Lung (tissue), 12 donors: Measurements from ENCODE around the gene PPP1R1B. TPM values are rescaled to one million over a fixed set of nuclear protein-coding genes. Genes with fewer than 3 reads are reported as not detected.

Experiments used
- ATAC-seq: fragments of 200-7000 bp; cut with Tn5 transposase; one replicate; pipeline ENCODE4 v1.9.1; 2020; ENCODE audit warnings: moderate number of reproducible peaks; ENCODE audit not compliant: insufficient read depth, low FRiP score
- DNase-seq, 3 donors: peaks; one replicate each; pipeline ENCODE4 v3.0.0-alpha.2; 2013 to 2017
- H3K27ac ChIP-seq, 2 donors: one replicate each; pipeline ENCODE4 v1.5.1; 2013; ENCODE audit warnings: mild to moderate bottlenecking in 2 of 2, moderate library complexity in 2 of 2, control low read depth in 1 of 2, inconsistent platforms in 1 of 2, low read depth in 1 of 2, low read length in 1 of 2
- H3K27me3 ChIP-seq, 3 donors: one replicate each; pipeline ENCODE4 v1.5.1; 2013; ENCODE audit warnings: low read length in 2 of 3; ENCODE audit not compliant: control insufficient read depth in 3 of 3, insufficient read depth in 3 of 3
- H3K36me3 ChIP-seq, 4 donors: one replicate each; pipeline ENCODE4 v1.5.1; 2013; ENCODE audit warnings: low read length in 4 of 4, mild to moderate bottlenecking in 1 of 4, moderate library complexity in 1 of 4; ENCODE audit not compliant: control insufficient read depth in 4 of 4, insufficient read depth in 4 of 4
- H3K4me1 ChIP-seq, 5 donors: one replicate each; pipeline ENCODE4 v1.5.1; 2013; ENCODE audit warnings: low read length in 5 of 5, mild to moderate bottlenecking in 2 of 5, moderate library complexity in 1 of 5; ENCODE audit not compliant: control insufficient read depth in 5 of 5, insufficient read depth in 5 of 5
- H3K4me3 ChIP-seq: one replicate; pipeline ENCODE4 v1.5.1; 2013; ENCODE audit warnings: mild to moderate bottlenecking, control low read depth, moderate library complexity
- H3K9ac ChIP-seq, 2 donors: one replicate each; pipeline ENCODE4 v1.5.1; 2013; ENCODE audit warnings: low read length in 2 of 2, control low read depth in 1 of 2; ENCODE audit not compliant: insufficient read depth in 1 of 2
- H3K9me3 ChIP-seq, 4 donors: one replicate each; pipeline ENCODE4 v1.5.1; 2013; ENCODE audit warnings: low read length in 3 of 4, mild to moderate bottlenecking in 1 of 4, moderate library complexity in 1 of 4; ENCODE audit not compliant: control insufficient read depth in 4 of 4, insufficient read depth in 3 of 4
- WGBS, 2 donors: extraction: QIAGEN DNeasy Blood & Tissue Kit; methylation state at CpG; one replicate each; pipeline ENCODE4 v1.1.7; 2013; 5-methylcytosine and 5-hydroxymethylcytosine counted together
- polyA plus RNA-seq, 2 donors: library from polyadenylated mRNA; stranded (reverse); fragments of 200-250 nt; gene quantifications; one replicate each; pipeline ENCODE4 v1.2.1, GENCODE V29; 2013
- total RNA-seq, 2 donors: library from RNA; depleted of rRNA in 1 of 2; stranded (reverse); fragments of >200 nt in 1 of 2; gene quantifications; one replicate each; pipeline ENCODE4 v1.2.1, GENCODE V29; 2014 to 2021
- TF ChIP-seq, protein P1 (sequence below): IDR thresholded peaks from 2 replicates; pipeline ENCODE4 v1.5.1; 2012; ENCODE audit warnings: mild to moderate bottlenecking; ENCODE audit errors: control extremely low read depth, extremely low read depth
- donor health status: control.
- donor health status: control.
- donor health status: Bipolar disorder and iron deficiency.
- donor health status: healthy.
- donor health status: DM: yes; HTN: yes; CAD: no.

The PPP1R1B gene
- total and polyA plus RNA-seq, 4 donors, result 21.3 to 36.4 (median 24.8) TPM

- ATAC-seq (no peak), DNase-seq (peak; percentile 86 to 94 (median 89))
- no peaks in the 10 kb centered on the region for H3K9me3 ChIP-seq
- peak overlapping the region in 1 of 2 donors; percentile 56 for H3K9ac ChIP-seq
- no peak overlapping the region for H3K4me3 ChIP-seq
- H3K27ac ChIP-seq, result peak overlapping the region; percentile 34 to 97
- TF ChIP-seq, protein P1, sequence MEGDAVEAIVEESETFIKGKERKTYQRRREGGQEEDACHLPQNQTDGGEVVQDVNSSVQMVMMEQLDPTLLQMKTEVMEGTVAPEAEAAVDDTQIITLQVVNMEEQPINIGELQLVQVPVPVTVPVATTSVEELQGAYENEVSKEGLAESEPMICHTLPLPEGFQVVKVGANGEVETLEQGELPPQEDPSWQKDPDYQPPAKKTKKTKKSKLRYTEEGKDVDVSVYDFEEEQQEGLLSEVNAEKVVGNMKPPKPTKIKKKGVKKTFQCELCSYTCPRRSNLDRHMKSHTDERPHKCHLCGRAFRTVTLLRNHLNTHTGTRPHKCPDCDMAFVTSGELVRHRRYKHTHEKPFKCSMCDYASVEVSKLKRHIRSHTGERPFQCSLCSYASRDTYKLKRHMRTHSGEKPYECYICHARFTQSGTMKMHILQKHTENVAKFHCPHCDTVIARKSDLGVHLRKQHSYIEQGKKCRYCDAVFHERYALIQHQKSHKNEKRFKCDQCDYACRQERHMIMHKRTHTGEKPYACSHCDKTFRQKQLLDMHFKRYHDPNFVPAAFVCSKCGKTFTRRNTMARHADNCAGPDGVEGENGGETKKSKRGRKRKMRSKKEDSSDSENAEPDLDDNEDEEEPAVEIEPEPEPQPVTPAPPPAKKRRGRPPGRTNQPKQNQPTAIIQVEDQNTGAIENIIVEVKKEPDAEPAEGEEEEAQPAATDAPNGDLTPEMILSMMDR, result no peak
- no peaks in the 10 kb centered on the region for H3K27me3 ChIP-seq
- peaks cover 10 to 34% (median 19%) of the 10 kb centered on the region in 5 donors for H3K4me1 ChIP-seq
- H3K36me3 ChIP-seq, result peaks cover 0 to 10% (median 6%) of the 10 kb centered on the region in 4 donors
- 54 to 68% methylated on average over 13 of the region's 13 CpGs for WGBS, 2 donors
Observed at GRCh38 chr17:39677542-39678339, 51.0 kb downstream of the PPP1R1B start.

GRCh38 chr17:39678340-39679116 is 51.8 kb downstream of the PPP1R1B start:
- DNase-seq, result no peak
- H3K4me3 ChIP-seq, result no peak overlapping the region
- H3K27me3 ChIP-seq, result no peaks in the 10 kb centered on the region
- TF ChIP-seq, protein P1, result no peak
- ATAC-seq, result no peak
- peak overlapping the region in 1 of 2 donors; percentile 56 for H3K9ac ChIP-seq
- H3K9me3 ChIP-seq, result no peaks in the 10 kb centered on the region
- peaks cover 0 to 16% (median 10%) of the 10 kb centered on the region in 4 donors for H3K36me3 ChIP-seq
- H3K4me1 ChIP-seq, result peaks cover 10 to 34% (median 19%) of the 10 kb centered on the region in 5 donors
- peak overlapping the region in 1 of 2 donors; percentile 97 for H3K27ac ChIP-seq
- 89 to 93% methylated on average over 13 of the region's 13 CpGs for WGBS, 2 donors

GRCh38 chr17:39679521-39680192 is 52.9 kb downstream of the PPP1R1B start:
- Histone ChIP-seq H3K4me3 (no peak overlapping the region), H3K4me1 (peaks cover 10 to 34% (median 19%) of the 10 kb centered on the region in 5 donors), H3K9me3 (no peaks in the 10 kb centered on the region), H3K27me3 (no peaks in the 10 kb centered on the region), H3K9ac (no peak overlapping the region), H3K27ac (peak overlapping the region; percentile 21 to 97), H3K36me3 (peaks cover 0 to 19% (median 17%) of the 10 kb centered on the region in 4 donors)
- 40 to 59% methylated on average over 12 of the region's 12 CpGs for WGBS, 2 donors
- TF ChIP-seq, protein P1, result no peak
- DNase-seq, result no peak
- ATAC-seq, result no peak
